Fibroblast of gingiva (primary cell): ENCODE results near the gene VSIG10.

ENCODE experiments used
- DNase-seq: peaks from one replicate; pipeline ENCODE4 v3.0.0-alpha.2; 2011; ENCODE audit warnings: low read depth

VSIG10 gene

DNA sequence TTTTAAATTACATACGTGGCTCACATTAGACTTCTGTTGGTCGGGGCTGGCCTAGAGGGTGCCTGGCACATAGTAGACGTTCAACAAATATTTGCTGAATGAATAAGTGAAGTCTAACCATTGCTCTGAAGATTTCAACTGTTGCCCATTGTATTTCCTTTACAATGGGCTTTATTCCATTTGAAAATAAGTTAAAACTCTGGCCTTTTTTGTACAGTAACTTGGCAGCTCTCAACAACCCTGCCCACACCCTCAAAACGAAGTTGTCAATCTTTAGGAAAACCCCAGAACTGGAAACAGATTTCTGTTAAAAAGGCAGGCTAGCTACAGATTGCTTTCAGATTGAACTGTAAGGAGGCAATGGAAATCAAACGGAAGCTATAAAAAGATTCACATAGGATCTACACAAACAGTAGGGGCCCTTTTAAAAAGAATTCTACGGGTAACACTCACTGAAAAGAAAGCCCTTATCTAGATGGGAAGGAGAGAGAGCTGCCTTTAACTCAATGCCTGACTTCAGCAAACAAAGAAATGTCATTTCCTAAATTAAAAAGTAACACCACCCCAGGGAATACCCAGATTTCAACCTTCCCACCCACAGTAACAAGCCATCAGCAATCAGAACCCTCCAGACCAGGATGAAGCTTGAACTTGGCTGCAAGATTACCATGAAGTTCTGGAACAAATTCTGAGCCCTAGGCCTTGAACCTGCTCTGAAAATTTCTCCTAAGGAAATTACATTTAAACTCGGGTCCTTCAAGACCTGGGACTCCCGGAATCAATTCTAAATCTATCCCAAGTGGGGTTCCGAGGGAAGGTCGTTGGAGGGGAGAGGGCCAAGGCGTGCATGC lies 44.2 kb downstream of the VSIG10 start:
- DNase-seq: peak; percentile 25

DNA sequence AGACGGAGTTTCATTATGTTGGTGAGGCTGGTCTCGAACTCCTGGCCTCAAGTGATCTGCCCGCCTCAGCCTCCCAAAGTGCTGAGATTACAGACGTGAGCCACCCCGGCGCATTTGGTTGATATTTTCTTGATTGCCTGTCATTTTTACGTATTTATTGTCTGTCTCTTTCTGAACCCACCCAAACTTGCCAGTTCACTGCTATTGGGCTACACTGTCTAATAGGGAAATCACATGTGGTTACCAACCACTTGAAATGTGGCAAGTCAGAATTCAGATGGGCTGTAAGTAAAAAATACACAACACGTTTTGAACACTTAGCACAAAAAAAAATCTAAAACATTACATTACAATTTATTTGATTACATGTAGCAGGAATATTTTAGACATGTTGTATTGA lies 44.9 kb downstream of the VSIG10 start:
- no peak for DNase-seq

DNA sequence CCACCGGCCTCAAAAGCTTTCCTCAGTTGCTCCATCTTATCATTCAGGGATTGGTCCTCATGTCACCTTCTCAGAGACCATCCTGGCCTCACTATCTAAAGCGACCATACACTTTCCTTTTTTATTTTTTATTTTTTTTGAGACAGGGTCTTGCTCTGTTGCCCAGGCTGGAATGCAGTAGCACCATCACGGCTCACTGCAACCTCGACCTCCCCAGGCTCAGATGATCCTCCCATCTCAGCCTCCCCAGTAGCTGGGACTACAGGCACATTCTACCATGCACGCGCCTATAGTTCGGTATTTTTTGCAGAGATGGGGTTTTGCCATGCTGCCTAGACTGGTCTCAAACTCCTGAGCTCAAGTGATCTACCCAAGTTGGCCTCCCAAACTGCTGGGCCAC lies 45.6 kb downstream of the VSIG10 start:
- no peak for DNase-seq

DNA sequence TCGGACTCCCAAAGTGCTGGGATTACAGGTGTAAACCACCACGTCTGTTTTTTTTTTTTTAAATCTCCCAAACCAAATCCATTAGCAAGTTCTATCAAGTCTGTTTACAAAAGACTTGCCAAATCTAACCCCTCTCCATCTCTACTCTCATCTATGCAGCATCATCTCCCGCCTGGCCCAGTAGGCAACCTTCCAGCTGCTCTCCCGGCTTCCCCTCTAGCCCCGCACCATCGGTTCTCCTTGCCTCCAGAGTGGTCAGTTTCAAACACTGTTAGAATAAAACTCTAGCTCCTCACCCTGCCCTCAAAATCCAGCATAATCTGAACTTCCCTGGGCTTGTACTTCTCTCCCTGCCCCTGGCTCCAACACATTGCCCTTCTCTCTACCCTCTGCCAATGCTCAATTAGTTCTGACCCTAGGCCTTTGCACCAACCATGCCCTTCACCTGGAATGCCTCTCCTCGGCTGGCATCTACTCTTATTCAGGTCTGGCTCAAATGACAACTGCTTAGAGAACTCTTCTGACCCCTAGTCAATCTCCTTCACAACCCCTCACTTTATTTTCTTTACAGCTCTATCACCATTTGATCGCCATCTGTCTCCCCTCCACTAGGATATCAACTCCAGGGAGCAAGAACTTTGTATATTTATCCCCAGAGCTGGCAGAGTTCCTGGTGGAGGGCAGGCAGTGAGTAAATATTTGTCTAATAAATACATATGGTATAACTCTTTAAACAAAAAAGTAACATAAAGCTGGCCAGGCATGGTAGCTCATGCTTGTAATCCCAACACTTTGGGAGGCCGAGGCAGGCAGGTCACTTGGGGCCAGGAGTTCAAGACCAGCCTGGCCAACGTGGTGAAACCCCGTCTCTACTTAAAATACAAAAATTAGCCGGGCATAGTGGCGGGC lies 47.7 kb downstream of the VSIG10 start:
- DNase-seq: peak; percentile 31

DNA sequence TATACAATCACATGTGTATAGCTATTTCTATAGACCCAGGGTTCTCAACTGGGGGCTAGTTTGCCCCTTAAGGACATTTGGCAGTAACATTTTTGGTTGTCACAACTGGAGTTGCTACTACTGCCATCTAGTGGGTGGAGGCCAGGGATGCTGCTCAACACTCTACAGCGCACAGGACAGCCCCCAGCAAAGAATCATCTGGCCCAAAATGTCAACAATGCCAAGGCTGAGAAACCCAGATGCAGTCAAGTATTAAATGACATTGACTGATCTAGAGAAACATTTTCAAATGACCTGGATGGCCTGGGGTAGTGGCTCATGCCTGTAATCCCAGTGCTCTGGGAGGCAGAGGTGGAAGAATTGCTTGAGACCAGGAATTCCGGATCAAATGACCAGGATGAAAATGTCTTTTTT lies 48.7 kb downstream of the VSIG10 start:
- peak; percentile 21 for DNase-seq

DNA sequence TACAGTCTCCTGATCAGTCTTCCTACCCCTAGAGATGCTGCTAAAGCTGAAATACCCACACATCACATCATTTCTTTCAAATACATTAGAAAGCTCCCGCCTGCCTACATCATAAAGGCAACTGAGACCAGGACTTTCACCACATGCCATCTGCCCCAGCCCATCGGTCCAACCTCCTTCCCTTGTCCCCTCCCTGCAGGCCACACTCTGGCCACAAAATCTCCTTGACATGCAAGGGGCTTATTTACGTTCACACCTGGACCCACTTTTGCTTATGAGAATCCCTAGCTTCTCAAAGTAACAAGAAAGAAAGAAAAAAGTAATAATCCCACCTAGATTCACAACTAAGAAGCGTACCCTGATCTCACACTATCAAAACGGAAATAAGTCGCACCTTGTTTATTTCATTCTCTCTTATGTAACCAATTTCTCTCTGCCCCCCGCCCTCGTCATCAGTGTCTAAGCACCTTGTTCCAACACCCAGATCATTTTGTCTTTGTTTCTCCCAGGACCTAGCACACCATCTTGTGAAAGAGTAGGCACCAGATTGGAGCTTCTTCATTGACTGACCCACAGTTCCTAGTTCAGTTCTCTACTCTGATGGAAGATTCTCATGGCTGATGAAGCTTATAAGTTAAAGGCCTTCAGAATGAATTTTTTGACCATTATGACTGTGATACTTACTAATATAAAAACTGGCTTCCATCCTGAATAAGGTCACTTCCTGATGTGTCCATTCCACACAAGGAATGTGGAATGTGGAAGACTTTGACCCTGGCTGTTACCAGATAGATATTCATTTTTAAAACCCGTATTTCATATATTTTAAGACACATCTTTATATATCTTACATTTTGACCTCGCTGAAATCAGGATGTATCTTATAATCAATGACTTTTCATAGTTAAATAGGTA lies 50.5 kb downstream of the VSIG10 start:
- DNase-seq: no peak

DNA sequence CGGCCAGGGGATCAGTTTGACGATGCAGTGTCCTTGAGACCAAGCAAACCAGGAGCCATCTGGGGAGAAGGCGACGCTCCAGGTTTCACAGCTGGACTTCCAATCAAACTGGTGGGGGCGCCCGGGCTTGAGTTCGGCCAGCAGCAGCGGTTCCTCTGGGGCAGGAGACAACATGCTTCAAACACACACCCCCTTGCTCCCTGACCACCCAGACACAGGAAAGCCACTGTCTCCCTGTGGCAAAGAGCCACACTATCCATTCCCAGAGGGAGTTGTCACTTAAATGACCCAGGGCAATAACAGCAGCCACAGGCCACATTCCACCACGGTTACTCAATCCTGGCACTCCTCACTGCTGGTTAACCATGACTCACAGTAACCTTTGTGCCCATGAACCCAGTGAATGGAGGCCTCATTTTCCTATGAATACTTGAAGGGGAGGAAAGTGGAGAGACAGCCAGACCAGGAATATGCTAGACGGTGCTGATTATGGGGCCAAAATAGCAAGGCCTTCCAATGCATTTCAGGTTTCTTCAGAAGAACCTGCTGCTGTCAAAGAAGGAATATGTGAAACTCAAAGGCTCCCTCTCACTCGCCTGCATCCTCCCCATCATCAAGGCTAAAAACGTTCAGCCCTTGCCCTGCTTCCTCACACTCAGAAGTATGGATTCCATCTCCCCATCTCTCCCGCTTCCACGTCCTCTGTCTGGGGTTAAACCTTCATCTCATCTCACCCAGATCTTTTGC lies 51.3 kb downstream of the VSIG10 start:
- DNase-seq: peak; percentile 93

DNA sequence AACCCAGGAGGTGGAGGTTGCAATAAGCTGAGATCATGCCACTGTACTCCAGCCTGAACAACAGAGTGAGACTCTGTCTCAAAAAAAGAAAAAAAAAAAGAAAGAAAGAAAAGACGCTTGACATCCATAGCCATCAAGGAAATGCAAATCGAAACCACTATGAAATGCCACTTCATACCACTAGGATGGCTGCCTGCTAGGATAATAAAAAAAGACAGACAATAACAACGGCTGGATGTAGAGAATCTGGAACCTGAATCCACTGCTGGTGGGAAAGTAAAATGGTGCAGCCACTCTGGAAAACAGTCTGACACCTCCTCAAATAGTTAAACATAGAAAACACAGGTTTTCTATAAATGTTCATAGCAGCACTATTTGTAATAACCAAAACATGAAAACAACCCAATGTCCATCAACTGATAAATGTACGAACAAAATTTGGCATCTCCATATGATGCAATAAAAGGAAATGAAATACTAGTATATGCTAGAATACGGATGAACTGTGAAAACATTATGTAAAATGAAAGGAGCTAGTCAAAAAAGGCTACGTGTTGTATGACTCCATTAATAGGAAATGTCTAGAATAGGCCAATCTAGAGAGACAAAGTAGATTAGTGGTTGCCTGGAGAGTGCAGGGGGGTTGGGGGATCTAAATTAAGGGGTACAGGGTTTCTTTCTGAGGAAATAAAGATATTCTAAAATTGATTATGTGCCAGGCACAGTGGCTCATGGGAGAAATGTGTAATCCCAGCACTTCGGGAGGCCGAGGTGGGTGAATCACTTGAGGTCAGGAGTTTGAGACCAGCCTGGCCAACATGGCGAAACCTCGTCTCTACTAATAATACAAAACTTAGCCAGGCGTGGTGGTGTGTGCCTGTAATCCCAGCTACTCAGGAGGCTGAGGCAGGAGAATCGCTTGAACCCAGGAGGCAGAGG lies 52.6 kb downstream of the VSIG10 start:
- DNase-seq: no peak

DNA sequence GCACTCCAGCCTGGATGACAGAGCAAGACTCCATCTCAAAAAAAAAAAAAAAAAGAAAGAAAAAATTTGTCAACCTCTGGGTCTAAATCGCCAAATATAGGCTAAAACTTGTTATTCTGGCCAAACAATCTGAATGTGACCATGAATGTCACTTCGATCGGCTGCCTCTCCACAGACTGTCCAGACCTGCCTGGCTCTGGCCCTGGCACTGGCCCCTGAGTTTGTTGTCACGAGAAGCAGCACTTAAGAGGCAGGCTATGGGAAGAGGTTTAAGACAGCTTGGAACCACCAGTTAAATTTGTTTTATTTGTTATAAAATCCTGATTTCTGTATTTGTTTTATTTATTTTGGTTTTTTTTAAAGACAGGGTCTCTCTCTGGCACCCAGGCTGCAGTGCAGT lies 57.4 kb downstream of the VSIG10 start:
- DNase-seq: no peak

DNA sequence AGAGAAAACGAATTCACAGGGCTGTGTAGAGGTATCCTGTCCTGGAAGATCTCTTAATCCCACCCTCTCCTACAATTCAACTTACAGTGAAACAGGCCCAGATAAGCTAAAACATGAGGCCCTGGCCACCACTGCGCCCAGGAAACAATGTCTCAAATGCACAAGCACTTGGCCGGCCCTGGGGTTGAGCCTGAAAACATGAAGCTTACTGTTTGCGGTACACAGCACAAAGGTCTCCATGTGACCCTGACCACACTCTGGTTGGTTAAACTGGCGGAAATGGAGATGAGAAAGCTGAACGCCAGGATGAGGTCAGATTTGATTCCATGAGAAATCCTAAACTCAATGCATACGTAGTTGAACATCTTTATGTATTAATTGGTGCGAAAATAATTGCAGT lies 59.2 kb downstream of the VSIG10 start:
- DNase-seq: no peak

DNA sequence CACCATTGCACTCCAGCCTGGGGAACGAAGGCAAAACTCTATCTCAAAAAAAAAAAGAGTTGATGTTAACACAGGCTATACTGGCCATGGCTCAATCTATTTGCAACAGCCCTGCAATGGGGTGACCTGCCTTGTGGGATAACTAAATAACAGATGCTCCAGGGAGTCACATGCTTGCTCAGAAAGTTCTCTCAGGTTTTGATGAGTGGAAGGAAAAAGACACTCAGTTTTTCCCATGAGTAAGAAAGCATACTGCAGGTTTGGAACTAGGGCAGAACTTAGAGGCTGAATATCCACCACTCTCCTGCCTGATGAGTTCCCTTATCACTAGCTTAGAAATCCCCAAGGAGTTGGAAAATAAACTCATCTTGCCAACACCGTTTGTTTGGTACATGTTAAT lies 59.7 kb downstream of the VSIG10 start:
- DNase-seq: no peak

DNA sequence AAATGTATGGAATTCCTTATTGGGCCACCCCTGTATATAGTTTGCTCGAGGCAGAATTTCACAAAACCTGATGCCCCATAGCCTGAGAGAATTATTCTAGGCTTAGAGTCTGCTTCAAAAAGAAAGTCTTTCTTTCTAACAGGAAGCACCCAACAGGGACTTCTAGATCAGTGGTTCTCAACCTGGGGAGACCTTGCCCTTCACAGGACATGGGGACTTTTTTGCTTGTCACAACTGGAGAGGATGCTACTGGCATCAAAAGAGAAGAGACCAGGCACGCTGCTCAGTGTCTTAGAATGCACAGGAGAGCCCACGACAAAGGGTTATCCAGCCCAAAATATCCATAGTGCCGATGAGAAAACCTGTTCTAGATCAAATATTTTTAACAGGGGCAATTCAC lies 61.7 kb downstream of the VSIG10 start:
- no peak for DNase-seq

DNA sequence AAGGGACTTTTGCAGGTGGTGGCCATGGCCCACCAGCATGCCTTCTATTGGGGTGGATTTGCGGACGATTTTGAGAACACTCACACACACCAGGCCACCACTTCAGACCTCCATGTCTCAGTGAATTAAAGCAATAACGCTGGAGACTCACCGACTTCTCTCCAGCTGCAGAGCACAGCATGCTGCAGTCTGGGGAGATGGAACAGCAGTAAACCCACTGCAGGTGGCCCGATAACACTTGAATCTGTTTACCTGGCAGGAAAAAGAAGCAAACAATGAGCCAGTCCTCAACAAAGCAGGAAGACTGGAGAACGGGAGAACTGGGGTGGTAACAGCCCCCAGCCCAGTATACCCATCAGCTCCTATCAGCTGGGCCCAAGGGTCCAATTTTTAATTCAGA lies 65.7 kb downstream of the VSIG10 start:
- DNase-seq: no peak

DNA sequence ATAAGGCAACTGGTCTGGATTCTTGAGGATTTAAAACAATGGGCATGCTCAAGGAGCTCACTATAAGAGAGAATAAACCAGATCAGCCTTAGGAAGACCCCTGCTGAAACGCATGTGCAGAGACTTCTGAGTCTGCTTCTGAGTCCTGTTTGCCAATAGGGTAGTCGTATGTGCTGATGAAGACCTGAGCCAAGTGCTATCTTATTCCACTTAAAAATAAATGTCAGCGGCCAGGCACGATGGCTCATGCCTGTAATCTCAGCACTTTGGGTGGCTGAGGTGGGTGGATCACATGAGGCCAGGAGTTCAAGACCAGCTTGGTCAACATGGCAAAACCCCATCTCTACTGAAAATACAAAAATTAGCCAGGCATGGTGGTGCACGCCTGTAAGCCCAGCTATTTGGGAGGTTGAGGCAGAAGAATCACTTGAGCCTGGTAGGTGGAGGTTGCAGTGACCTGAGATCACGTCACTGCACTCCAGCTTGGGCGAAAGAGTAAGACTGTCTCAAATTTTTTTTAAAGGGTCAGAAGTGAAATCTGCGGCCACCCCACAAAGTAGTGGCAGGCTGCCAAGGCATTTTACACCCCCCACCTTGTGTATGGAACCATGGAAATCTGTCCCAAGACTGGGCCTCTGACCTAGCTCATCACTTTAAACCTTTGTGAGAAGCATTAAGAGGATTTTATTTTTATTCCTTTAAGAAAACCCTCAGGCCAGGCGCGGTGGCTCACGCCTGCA lies 67.0 kb downstream of the VSIG10 start:
- DNase-seq: no peak

DNA sequence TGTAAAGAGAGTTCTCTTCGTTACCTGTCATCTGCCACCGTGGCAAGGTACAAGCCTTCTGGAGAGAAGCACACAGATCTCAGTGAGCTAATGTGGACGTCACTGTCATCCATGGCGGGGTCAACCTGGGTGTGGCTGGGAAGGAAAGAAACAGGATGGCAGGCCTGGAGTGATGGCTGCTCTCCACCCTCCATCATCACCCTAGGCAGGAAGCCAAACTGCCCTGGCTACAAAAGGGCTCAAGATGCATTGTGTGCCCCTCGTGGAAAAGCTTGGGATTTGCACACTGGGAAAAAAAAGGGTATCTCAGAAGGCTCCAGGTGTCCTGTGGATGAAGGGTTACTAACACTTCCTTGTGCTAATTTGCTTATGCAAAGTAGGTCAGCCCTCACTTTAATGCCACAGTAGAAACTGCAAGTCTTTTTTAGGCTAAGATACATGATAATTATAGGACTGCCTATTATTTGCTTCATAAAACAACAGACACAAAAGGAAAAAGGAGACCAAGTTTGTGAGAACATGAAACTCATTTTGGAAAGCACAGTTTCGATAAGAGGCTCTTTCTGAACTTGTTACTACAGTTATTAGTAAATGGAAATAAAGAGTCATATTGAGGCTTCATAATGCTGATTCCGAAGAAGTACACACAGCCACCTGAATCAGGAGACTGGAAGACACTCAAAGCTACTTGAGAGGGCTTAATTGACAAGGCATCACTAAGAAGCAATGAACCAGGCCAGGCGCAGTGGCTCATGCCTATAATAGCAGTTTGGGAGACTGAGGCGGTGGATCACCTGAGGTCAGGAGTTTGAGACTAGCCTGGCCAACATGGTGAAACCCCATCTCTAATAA lies 68.4 kb downstream of the VSIG10 start:
- no peak for DNase-seq

DNA sequence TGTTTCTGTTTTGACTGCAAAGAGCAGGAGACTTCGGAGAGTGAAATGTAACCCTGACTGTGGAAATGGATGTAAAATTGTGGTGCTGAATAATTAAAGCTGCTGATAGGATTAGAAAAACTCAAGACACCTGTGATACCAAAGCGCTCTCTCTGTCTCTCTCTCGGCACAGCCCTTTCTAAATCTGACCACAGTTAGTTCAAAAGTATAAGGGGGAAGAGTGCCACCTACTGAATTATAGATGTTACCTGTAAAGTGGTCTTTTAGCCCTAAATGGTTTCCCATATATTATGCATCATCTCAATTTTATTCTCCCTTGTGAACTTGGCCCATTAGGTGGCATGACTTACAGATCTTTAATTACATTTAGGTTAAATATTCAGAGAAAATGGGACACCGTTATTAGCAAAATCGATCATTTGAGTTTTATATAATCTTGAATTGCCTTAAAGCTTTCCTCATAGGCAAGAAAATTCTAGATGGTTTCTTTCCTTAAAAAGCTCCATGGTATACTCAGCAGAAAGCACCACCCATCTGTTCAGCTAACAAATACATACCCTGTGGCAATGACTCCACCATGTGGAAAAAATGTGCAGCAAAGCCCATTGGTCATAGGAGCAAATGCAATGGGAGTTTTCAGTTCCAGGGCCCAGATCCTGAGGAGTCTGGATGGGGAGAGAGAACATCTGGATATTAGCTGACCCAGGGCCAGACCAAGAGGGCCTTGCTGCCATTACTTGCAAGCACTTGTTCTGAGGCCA lies 69.2 kb downstream of the VSIG10 start:
- DNase-seq: peak; percentile 62

DNA sequence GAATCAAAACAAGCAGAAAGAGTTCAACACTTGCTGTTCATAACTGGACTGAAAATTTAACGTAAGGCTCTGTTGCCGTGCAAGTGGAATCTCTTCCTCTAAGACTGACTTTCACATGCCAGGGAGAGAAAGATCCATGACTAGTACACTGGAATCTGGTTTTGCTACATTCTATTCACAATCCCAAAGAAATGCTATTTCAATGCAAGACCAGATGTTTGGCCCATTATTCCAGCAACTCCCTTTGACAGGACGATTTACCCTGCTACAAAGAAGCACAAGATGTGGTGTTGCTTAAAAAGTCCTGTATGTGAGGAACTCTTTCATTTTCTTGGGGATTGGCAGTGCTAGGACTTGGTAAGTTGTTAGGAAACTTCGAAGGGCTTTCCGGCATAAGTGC lies 69.9 kb downstream of the VSIG10 start:
- DNase-seq: peak; percentile 80

DNA sequence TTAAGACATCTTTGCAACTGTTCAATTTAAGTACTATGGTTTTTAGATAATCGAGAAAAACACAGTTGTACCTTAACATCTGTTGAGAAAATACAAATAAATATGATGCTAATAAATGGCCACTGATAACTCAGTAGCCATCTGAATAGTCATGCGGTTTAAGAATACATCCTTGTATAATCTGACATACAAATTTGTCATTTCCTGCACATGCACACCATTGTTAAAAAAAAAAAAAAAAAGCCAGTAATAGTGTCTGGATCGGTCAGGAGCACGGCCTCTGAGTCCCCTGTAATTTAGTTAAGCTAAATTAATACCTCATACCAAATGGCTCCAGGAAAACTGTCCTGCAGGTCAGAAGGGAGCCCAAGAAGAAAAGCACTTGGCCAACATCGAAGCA lies 70.5 kb downstream of the VSIG10 start:
- no peak for DNase-seq
